Stimulated activated CD4-positive, alpha-beta T cell treated with anti-CD3 and anti-CD28 coated beads, Interleukin-1b, Interleukin-23, amount 100 ng/mL, for 1 hour (primary cell): ENCODE measurements around the gene IMMP2L.
"Not testable (repeated sequence)": the region's sequence is repeated elsewhere in the genome, so short reads cannot be mapped to it uniquely, and the experiment has no call there.

Experiments
- DNase-seq, 2 donors: peaks; one replicate each; pipeline ENCODE4 v3.0.0-alpha.2; 2020; ENCODE audit warnings: low read depth in 2 of 2

IMMP2L gene

DNA sequence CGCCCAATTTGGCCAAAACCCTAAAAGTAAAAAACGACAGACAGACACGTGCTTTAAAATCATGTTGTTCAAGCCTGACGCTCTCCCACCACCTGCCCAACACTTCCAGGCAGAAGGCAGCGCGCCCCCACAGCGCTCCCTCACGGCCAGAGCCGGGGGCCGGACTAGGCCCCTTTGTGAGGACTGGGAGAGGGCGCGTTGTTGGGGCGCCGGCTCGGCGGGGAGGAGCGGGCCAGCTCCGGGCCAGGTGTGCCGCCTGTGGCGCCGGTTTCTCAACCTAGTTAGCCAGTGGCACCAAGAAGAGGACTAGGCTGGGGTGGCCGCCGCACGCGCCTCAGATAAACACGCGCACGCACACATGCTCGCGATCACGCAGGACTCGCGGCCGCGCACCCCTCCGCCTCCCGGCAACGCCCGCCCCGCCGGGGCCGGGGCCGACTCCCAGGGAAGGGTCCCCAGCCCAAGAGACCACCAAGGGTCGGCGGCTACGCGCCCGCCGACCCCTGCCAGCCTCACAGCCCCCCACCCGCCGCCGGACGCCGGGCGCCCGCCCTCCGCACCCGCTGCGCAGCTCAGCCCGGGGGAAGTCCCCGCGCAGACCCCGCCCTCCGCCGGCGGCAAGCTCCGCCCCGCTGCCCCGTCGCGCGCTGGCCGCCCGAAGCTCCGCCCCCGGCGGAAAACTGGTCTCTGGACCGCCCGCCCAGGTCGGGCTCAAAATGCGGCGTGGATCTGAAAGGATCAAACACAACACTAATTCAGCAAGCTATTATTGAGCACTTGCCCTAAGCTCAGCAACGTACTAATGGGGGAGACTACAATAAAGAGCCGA is at the start of gene IMMP2L:
IMMP2L (minus strand) TSS at position 589 of the 829 bp plus-strand sequence.
- peak; percentile 69 to 90 for DNase-seq

DNA sequence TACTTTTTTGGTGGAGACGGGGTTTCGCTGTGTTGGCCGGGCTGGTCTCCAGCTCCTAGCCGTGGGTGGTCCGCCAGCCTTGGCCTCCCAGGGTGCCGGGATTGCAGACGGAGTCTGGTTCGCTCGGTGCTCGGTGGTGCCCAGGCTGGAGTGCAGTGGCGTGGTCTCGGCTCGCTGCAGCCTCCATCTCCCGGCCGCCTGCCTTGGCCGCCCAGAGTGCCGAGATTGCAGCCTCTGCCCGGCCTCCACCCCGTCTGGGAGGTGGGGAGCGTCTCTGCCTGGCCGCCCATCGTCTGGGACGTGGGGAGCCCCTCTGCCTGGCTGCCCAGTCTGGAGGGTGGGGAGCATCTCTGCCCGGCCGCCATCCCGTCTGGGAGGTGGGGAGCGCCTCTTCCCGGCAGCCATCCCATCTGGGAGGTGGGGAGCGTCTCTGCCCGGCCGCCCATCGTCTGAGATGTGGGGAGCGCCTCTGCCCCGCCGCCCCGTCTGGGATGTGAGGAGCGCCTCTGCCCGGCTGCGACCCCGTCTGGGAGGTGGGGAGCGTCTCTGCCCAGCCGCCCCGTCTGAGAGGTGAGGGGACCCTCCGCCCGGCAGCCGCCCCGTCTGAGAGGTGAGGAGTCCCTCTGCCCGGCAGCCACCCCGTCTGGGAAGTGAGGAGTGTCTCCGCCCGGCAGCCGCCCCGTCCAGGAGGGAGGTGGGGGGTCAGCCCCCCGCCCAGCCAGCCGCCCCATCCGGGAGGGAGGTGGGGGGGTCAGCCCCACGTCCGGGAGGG is 47.4 kb upstream of the IMMP2L start:
- not testable (repeated sequence) for DNase-seq

DNA sequence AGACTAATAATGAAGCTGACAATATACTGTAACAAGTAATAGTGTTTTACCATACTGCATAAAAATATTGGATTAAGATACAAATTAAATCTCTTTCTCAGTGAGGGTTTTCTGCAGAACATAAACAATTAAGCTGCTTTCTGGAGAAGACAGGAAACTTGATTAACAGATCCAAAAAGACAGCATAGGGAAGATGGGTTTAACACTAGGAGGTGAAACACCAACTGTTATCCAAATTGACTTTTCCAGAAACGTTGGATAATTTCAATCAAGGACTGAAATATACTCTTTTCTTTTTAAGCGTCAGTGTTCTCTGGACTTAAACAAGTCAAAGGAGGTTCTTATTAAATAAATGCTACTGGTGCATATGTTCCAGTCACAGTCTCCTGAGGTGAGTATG is 45.3 kb upstream of the IMMP2L start:
- no peak for DNase-seq

DNA sequence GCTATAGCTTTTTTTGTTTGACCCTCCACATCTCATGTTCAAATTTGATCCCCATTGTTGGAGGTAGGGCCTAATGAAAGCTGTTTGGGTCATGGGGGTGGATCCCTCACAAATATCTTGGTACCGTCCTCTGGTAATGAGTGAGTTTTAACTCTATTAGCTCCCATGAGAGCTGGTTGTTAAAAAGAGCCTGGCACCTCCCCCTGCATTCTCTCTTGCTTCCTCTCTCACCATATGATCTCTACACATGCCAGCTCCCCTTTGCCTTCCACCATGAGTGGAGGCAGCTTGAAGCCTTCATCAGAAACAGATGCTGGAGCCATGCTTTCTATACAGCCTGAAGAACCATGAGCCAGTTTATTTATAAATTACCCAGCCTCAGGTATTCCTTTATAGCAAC is 43.0 kb upstream of the IMMP2L start:
- no peak for DNase-seq

DNA sequence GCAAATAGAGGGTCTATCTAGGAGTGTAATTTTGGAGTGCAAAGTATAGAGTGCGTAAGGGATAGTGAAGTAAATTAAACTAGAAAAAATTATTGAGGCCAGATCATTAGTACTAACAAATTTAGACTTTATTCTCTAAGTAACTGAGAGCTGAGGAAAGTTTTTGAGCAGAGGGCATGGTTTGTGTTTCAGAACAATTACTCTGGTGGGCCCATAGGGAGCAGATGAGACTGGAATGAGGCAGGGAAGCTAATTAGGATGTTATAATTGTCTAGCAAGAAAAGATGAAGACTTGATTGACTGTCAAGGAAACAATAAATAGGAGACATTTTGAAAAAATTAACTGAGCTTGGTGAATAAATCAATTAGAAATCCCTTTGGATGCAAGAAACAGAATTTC is 37.8 kb upstream of the IMMP2L start:
- DNase-seq, result no peak

DNA sequence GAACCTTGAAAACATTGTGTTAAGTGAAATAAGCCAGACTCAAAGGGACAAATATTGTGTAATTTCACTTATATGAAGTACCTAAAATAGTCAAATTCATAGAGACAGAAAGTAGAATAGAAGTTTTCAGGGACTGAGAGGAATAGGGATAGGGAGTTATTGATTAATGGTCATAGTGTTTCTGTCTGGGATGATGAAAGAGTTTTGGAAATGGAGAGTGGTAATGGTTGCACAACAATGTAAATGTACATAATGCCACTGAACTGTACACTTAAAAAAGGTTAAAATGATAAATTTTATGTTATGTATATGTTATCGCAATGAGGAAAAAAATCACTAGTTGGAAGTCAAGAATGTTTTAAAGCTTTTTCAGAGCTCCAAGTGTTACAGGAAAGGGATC is 33.5 kb upstream of the IMMP2L start:
- DNase-seq, result no peak

DNA sequence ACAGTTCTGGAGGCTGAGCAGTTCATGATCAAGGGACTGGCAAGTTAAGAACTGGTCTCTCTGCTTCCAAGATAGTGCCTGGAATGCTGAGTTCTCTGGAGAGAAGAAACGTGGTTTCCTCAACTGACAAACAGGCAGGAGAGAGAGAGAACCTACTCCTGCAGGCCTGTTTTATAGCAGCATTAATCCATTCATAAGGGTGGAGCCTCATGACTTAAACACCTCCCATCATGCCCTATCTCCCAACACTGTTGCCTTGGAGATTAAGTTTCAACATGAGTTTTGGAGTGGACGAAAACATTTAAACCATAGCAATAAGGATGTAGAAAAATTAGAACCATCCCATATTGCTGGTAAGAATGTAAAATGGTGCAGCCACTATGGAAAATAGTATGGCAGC is 32.3 kb upstream of the IMMP2L start:
- DNase-seq, result no peak

DNA sequence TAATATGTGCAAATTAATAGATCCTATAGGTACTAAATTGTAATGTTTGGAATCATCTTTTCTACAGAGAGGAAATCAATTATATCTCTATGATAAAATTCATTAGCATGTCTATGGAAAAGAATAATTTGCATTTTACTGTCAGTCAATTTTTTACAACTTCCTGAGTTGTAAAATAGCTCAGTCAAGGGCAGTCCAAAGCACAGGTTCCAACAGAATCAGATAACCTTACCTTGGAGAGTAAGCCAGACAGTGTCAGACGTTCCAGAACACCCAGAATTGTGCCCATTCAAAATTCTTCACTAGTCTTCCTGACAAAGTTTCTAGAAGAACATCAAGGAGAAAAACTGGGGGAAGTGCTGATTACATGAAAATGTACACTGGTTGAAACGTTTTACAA is 31.1 kb upstream of the IMMP2L start:
- no peak for DNase-seq

DNA sequence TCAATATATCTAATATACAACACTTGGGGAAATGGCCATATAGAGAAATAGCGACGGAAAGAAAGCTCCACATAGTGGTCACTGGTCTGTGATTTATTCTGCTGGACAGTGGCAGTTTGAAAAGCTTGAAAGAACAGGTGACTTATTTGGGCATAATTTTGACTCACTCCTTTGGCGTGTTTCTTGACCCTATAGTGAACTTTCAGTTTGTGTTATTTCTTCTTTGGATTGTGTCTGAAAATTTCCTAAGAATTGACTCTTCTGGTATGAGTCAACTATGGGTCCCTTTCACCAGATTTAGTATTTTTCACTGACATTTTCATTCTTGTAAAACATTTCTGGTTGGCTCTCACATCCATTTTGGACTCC is 25.8 kb upstream of the IMMP2L start:
- DNase-seq, result no peak

DNA sequence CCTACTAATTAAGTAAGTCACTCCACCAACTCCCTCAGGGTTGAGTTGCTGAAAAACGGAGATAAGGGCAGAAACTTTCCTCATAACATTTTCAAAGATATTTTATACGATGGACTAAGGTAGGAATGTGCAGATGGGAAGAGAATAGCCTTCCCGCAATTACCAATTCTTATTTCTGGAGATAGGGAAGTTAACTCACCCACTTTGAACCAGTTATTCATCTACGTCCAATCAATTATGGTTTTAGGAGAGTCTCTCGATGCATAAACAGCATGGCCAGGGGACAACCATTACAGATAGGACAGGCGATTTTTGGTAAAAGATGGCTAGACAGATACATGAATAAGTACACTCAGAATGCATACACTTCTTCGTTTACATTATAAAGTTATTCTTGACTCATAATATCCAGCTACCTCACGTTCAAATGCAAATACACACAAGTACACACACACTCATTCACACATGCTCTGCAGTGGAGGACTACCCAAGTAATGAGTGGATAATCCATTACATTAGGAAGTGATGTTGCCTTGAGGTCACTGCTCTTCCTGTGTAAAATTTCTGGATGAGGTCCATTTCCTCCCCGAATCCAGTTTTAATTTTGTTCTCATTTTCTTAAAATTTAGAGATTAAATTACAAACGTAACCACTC is 25.2 kb upstream of the IMMP2L start:
- DNase-seq, result no peak

DNA sequence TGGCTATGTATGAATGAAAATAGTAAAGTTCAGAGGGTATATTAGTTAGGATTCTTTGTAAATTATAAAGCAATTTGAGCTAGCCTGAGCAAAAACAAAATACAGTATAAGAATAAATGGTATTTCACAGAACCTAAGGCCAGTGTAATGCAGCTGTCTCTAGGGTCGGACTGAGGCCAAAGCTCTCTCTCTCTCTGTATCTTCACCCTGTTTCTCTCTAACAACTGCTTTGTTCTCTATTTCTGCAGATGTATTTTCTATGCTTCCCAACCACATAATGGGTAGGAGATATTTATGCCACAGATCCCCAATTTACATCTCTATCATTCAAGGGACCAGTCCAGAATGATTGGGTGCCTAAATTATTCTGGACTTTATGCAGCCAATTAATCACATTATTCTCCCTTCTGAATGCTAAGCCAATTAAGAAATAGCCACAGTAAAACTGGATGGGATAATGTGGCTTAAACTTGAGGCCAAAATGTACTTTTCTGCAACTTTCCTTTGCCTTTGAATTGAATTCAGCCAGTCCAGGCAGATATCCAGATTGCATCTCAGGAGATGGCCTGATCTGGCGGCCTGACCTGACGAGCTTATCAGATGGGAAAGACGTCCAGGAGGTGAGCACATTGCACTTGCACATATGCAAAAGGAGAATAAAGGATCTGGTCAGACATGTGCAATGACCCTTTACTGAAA is 24.6 kb upstream of the IMMP2L start:
- DNase-seq, result no peak

DNA sequence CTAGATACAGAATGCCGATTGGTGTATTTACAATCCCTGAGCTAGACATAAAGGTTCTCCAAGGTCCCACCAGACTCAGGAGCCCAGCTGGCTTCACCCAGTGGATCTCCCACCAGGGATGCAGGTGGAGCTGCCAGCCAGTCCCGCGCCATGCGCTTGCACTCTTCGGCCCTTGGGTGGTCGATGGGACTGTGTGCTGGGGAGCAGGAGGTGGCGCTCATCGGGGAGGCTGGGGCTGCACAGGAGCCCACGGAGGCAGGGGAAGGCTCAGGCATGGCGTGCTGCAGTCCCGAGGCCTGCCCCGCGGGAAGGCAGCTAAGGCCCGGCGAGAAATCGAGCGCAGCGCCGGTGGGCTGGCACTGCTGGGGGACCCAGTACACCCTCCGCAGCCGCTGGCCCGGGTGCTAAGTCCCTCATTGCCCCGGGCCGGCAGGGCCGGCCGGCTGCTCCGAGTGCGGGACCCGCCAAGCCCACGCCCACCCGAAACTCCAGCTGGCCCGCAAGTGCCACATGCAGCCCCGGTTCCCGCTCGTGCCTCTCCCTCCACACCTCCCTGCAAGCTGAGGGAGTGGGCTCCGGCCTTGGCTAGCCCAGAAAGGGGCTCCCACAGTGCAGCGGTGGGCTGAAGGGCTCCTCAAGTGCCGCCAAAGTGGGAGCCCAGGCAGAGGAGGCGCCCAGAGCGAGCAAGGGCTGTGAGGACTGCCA is 19.6 kb upstream of the IMMP2L start:
- DNase-seq, result not testable (repeated sequence)

DNA sequence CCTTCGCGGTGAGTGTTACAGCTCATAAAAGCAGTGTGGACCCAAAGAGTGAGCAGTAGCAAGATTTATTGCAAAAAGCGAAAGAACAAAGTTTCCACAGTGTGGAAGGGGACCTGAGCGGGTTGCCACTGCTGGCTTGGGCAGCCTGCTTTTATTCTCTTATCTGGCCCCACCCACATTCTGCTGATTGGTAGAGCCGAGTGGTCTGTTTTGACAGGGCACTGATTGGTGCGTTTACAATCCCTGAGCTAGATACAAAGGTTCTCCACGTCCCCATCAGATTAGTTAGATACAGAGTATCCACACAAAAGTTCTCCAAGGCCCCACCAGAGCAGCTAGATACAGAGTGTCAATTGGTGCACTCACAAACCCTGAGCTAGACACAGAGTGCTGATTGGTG is 18.9 kb upstream of the IMMP2L start:
- not testable (repeated sequence) for DNase-seq

DNA sequence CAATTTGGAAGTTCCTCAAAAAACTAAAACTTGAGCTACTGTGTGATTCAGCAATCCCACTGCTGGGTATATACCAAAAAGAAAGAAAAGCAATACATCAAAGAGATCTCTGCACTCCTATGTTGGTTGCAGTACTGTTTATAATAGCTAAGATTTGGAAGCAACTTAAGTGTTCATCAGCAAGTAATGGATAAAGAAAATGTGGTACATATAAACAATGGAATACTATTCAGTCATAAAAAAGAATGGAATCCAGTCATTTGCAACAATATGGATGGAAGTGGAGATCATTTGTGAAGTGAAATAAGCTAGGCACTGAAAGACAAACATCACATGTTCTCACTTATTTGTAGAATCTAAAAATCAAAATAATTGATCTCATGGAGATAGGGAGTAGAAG is 16.5 kb upstream of the IMMP2L start:
- no peak for DNase-seq

DNA sequence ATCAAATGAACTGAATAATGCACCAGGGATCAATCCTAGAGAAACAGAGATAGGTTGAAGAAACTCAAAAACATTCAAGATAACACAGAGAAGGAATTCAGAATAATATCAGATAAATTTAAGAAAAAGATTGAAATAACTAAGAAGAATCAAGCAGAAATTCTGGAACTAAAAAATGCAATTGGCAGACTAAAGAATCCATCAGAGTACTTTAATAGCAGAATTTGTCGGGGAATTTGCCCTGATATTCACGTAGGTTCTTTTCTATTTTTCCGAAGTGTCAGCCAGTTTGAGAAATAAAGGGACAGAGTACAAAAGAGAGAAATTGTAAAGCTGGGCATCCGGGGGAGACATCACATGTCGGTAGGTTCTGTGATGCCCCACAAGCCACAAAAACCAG is 9.4 kb upstream of the IMMP2L start:
- DNase-seq, result no peak

DNA sequence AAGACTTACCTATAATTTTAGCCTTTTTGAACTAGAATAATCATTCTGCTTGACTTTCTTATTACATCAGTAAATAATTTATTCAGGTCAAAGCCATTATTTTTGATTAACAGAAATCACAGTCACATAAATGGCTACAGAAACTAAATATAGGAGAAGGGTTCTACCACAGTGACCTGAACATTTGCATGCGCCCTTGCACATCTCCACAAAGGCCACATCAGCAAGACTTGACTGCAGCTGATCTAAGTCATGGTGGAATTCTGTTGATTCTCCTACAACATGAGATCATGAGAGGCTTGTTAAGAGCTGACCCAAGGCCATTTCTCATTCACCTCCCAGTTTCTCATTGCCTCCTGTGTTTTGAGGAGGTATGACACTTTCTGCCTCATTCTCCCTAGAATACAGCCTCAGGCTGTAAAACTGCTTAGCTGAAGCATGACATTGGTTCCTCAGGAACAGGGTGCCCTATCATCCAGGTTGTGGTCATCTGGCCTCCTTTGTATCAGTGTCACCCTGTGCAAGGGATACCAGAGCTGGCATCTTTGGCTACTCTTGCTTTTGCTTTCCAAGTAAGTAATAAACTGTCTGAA is 6.7 kb upstream of the IMMP2L start:
- DNase-seq, result no peak

DNA sequence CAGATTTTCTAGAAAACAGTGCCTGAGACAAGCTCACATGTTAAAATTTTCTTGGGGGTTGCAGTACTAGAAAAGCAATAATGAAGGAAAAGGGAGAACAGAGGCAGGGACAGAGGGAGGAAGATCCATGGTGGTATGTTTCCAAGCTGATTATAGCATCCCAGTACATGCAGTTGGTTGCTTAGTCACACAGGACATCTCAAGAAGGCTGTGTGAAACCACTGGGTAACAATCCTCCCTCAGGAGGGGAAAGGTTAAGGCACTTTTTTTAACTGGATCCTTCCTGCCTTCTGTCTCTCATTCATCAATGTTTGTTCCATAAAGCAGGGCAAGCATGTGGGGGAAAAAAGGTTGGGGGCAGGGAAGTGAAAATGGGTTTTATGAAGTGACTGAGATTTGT is 6.1 kb upstream of the IMMP2L start:
- no peak for DNase-seq

DNA sequence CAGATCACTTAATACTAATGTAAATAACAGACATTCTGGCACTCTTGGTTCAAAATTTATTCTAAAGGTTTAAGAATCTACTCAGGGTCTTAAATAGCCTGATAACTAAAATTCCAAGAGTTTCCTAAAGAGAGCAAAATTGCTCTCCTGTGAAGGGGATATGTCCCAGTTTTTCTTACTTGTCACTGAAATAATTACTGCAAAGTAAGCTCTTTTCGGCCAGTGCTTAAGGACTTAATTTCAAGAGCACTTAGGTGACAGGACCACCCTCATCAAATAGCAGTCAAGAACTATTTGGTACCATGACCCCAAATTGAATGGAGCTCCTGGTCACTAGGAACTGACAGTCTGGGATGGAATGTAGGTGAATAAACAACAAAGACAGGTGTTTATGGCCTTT is 1.8 kb upstream of the IMMP2L start:
- no peak for DNase-seq

DNA sequence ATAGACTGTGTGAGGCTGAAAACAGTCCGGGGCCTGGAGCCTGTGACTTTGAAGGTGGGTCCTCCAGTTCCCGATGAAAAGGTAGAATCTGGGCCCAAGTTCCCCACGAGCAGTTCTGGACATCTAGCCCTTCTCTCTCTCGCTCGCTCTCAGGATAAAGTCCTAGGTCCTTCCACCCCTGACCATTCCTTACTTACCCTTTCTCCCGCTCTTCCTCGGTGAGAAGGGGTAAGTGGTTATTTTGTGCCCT is 713 bp downstream of the IMMP2L start:
- no peak for DNase-seq

DNA sequence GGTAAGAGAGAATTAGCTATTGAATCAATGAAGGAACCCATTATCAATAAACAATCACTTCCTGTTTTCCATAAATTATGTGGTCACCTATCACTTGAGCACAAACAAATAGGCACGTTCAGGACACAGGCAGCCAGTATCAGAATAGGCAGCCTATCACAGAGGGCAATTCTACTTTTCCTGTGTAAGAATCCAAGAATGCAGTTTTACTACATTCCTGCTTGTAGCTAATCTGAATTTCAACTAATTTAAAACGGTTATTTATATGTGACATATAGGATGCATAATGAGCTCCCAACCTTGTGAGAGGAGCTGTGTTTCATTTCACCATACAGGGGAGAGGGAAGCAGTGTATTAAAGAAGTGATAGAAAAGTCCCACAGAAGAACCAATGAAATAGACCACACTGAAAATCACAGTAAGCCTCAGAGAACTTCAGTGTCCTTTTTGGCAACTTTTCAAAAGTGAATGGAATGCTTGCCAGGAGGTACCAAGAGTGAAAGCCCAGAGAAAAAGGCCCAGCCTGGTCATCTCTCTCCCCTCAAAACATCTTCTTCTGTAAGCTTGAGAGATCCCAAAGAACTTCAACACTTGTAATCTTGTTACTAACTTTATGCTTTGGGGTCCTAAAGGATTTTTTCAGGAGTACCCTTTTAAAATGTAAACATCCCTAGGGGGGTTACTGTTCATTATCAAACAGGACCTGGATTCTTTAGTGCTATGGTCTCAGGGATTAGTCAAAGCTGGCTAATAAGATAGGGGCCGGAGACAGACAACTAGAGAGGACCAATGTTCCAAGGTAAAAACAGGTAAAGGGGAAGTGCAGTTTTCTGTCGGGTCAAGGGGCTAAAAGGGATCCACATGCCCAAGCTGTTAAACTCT is 1.3 kb downstream of the IMMP2L start:
- DNase-seq, result no peak
